Tibial nerve (tissue), 4 donors: ENCODE measurements around the gene INCA1.

Source experiments
- CTCF ChIP-seq, 5 experiments: fragments of 200-600 bp in 3 of 5; fragments of 450-650 bp in 2 of 5; sonication (generic) in 3 of 5; IDR thresholded peaks; one replicate each; pipeline ENCODE4 v1.5.1; 2016 to 2019; ENCODE audit warnings: antibody characterized with exemption in 5 of 5, mild to moderate bottlenecking in 3 of 5, moderate library complexity in 2 of 5
- EP300 ChIP-seq, 2 donors: sonication (generic); formaldehyde crosslinking; IDR thresholded peaks; one replicate each; pipeline ENCODE4 v1.6.1; 2017; ENCODE audit warnings: antibody characterized with exemption in 2 of 2, mild to moderate bottlenecking in 1 of 2
- POLR2A ChIP-seq, 2 donors: fragments of 450-650 bp; IDR thresholded peaks; one replicate each; pipeline ENCODE4 v1.6.1; 2017; ENCODE audit warnings: antibody characterized with exemption in 2 of 2, mild to moderate bottlenecking in 2 of 2, moderate library complexity in 2 of 2

GRCh38 chr17:4980644-4981216 lies 16.6 kb downstream of the INCA1 start:
- TF ChIP-seq POLR2A (IDR thresholded peaks at IDR 0.05), result no peak
- TF ChIP-seq CTCF (IDR thresholded peaks at IDR 0.05), result peak; percentile 68 to 75 (median 73)
- TF ChIP-seq EP300 (IDR thresholded peaks at IDR 0.05), result no peak
